HUES6 (cell line): ENCODE results near the gene PLA2G2C.

Source experiments
- H3K27ac ChIP-seq: 2 replicates; pipeline ENCODE4 v1.7.0; 2013; ENCODE audit warnings: low read depth, mild to moderate bottlenecking, low read length, inconsistent platforms
- H3K27me3 ChIP-seq: 2 replicates; pipeline ENCODE4 v1.6.1; 2013; ENCODE audit warnings: low read length; ENCODE audit not compliant: control insufficient read depth, insufficient read depth
- H3K36me3 ChIP-seq: 2 replicates; pipeline ENCODE4 v1.6.1; 2013; ENCODE audit warnings: low read length; ENCODE audit not compliant: control insufficient read depth, insufficient read depth
- H3K4me1 ChIP-seq: 2 replicates; pipeline ENCODE4 v1.6.1; 2013; ENCODE audit warnings: low read length; ENCODE audit not compliant: control insufficient read depth, insufficient read depth
- H3K4me3 ChIP-seq: 2 replicates; pipeline ENCODE4 v1.5.1; 2013; ENCODE audit warnings: low read depth, low read length
- H3K9ac ChIP-seq: one replicate; pipeline ENCODE4 v1.6.1; 2013; ENCODE audit warnings: mild to moderate bottlenecking, low read length
- H3K9me3 ChIP-seq: 2 replicates; pipeline ENCODE4 v1.6.1; 2013; ENCODE audit warnings: low read depth, low read length; ENCODE audit not compliant: control insufficient read depth, insufficient read depth

Gene PLA2G2C

GRCh38 chr1:20183616-20184271 lies 2.6 kb downstream of the PLA2G2C start:
- H3K4me1 ChIP-seq = peaks cover 21% of the 10 kb centered on the region; the same call in 1 of the 2 replicates

GRCh38 chr1:20183035-20183434 lies 3.3 kb downstream of the PLA2G2C start:
- Histone ChIP-seq H3K36me3 (no peaks in the 10 kb centered on the region), H3K4me3 (no peak overlapping the region), H3K27me3 (peaks cover 34% of the 10 kb centered on the region), H3K27ac (no peak overlapping the region), H3K4me1 (peaks cover 21% of the 10 kb centered on the region; the same call in 1 of the 2 replicates), H3K9me3 (peaks cover 6% of the 10 kb centered on the region; the same call in 1 of the 2 replicates), H3K9ac (no peak overlapping the region)

More at GRCh38 chr1:20183616-20184271, 2.6 kb downstream of the PLA2G2C start:
- H3K27ac ChIP-seq = no peak overlapping the region
- H3K27me3 ChIP-seq = peaks cover 37% of the 10 kb centered on the region
- no peaks in the 10 kb centered on the region for H3K36me3 ChIP-seq
- peaks cover 6% of the 10 kb centered on the region; the same call in 1 of the 2 replicates for H3K9me3 ChIP-seq
- H3K9ac ChIP-seq = no peak overlapping the region
- no peak overlapping the region for H3K4me3 ChIP-seq

GRCh38 chr1:20182415-20182814 lies 3.9 kb downstream of the PLA2G2C start:
- Histone ChIP-seq H3K36me3 (no peaks in the 10 kb centered on the region), H3K27me3 (peaks cover 33% of the 10 kb centered on the region), H3K4me1 (peaks cover 21% of the 10 kb centered on the region; the same call in 1 of the 2 replicates), H3K9me3 (peaks cover 6% of the 10 kb centered on the region; the same call in 1 of the 2 replicates), H3K9ac (no peak overlapping the region), H3K4me3 (no peak overlapping the region), H3K27ac (no peak overlapping the region)

- Histone ChIP-seq H3K27ac (no peak overlapping the region), H3K9me3 (peaks cover 6% of the 10 kb centered on the region; the same call in 1 of the 2 replicates), H3K4me3 (no peak overlapping the region), H3K9ac (no peak overlapping the region), H3K36me3 (no peaks in the 10 kb centered on the region), H3K4me1 (peaks cover 11% of the 10 kb centered on the region; the same call in 1 of the 2 replicates), H3K27me3 (peaks cover 29% of the 10 kb centered on the region)
Measured at GRCh38 chr1:20180844-20181207, 5.5 kb downstream of the PLA2G2C start.

- H3K4me3 ChIP-seq = no peak overlapping the region
- H3K9me3 ChIP-seq = peaks cover 6% of the 10 kb centered on the region; the same call in 1 of the 2 replicates
- no peaks in the 10 kb centered on the region for H3K36me3 ChIP-seq
- H3K4me1 ChIP-seq = peaks cover 7% of the 10 kb centered on the region; the same call in 1 of the 2 replicates
- H3K27ac ChIP-seq = no peak overlapping the region
- H3K9ac ChIP-seq = no peak overlapping the region
- H3K27me3 ChIP-seq = peaks cover 25% of the 10 kb centered on the region
Measured at GRCh38 chr1:20180129-20180843, 6.0 kb downstream of the PLA2G2C start.

- H3K4me1 ChIP-seq = peaks cover 3% of the 10 kb centered on the region; the same call in 1 of the 2 replicates
Measured at GRCh38 chr1:20179371-20180128, 6.8 kb downstream of the PLA2G2C start.

GRCh38 chr1:20178634-20179370 lies 7.5 kb downstream of the PLA2G2C start:
- no peak overlapping the region for H3K4me3 ChIP-seq
- H3K36me3 ChIP-seq = no peaks in the 10 kb centered on the region
- no peak overlapping the region for H3K9ac ChIP-seq
- no peaks in the 10 kb centered on the region for H3K4me1 ChIP-seq
- no peak overlapping the region for H3K27ac ChIP-seq
- peaks cover 6% of the 10 kb centered on the region; the same call in 1 of the 2 replicates for H3K9me3 ChIP-seq
- peaks cover 15% of the 10 kb centered on the region for H3K27me3 ChIP-seq

More at GRCh38 chr1:20179371-20180128, 6.8 kb downstream of the PLA2G2C start:
- no peak overlapping the region for H3K4me3 ChIP-seq
- H3K9me3 ChIP-seq = peaks cover 6% of the 10 kb centered on the region; the same call in 1 of the 2 replicates
- peaks cover 18% of the 10 kb centered on the region for H3K27me3 ChIP-seq
- no peaks in the 10 kb centered on the region for H3K36me3 ChIP-seq
- no peak overlapping the region for H3K9ac ChIP-seq
- no peak overlapping the region for H3K27ac ChIP-seq

- Histone ChIP-seq H3K4me3 (no peak overlapping the region), H3K9ac (no peak overlapping the region), H3K27me3 (peaks cover 10% of the 10 kb centered on the region; the same call in 1 of the 2 replicates), H3K36me3 (no peaks in the 10 kb centered on the region), H3K27ac (no peak overlapping the region), H3K9me3 (peaks cover 6% of the 10 kb centered on the region; the same call in 1 of the 2 replicates), H3K4me1 (no peaks in the 10 kb centered on the region)
Measured at GRCh38 chr1:20174937-20175666, 11.2 kb downstream of the PLA2G2C start.

- no peaks in the 10 kb centered on the region for H3K9me3 ChIP-seq
- no peaks in the 10 kb centered on the region for H3K36me3 ChIP-seq
- H3K9ac ChIP-seq = no peak overlapping the region
- H3K27ac ChIP-seq = no peak overlapping the region
- no peaks in the 10 kb centered on the region for H3K4me1 ChIP-seq
- no peak overlapping the region for H3K4me3 ChIP-seq
- 0 out of 2 replicates have a peak, but pooled peaks cover under 1% of the 10 kb centered on the region for H3K27me3 ChIP-seq
Measured at GRCh38 chr1:20172033-20172590, 14.2 kb downstream of the PLA2G2C start.
